Right lobe of liver (tissue), 6 donors: ENCODE data around the gene ZMPSTE24. TPM values are rescaled to one million over a fixed set of nuclear protein-coding genes. Genes with fewer than 3 reads are reported as not detected.

Experiments
- ATAC-seq, 4 donors: fragments of 200-7000 bp; cut with Tn5 transposase; one replicate each; pipeline ENCODE4 v1.9.1; 2020; ENCODE audit warnings: mild to moderate bottlenecking in 4 of 4, moderate library complexity in 4 of 4
- DNase-seq, 3 donors: peaks; one replicate each; pipeline ENCODE4 v3.0.0-alpha.2; 2020
- H3K27ac ChIP-seq, 3 donors: fragments of 200-600 bp; one replicate each; pipeline ENCODE4 v1.8.0; 2022
- H3K27me3 ChIP-seq, 2 donors: fragments of 200-600 bp; one replicate each; pipeline ENCODE4 v1.8.0; 2022
- H3K36me3 ChIP-seq, 4 donors: fragments of 200-600 bp; sonication (generic) in 1 of 4; one replicate each; pipeline versions ENCODE4 v1.5.1 to v1.8.0; 2017 to 2022; ENCODE audit warnings: control low read depth in 1 of 4
- H3K4me1 ChIP-seq, 4 donors: fragments of 200-600 bp; sonication (generic) in 1 of 4; one replicate each; pipeline versions ENCODE4 v1.5.1 to v1.8.0; 2017 to 2022; ENCODE audit warnings: control low read depth in 1 of 4
- H3K4me3 ChIP-seq, 3 donors: fragments of 200-600 bp; one replicate each; pipeline ENCODE4 v1.8.0; 2022
- H3K9me3 ChIP-seq, 4 donors: fragments of 200-600 bp; sonication (generic) in 1 of 4; one replicate each; pipeline versions ENCODE4 v1.5.1 to v1.8.0; 2017 to 2022; ENCODE audit warnings: control low read depth in 1 of 4
- CTCF ChIP-seq, 4 donors: fragments of 200-600 bp in 3 of 4; fragments of 450-650 bp in 1 of 4; IDR thresholded peaks; one replicate each; pipeline versions ENCODE4 v1.5.1 to v1.8.0; 2016 to 2022; ENCODE audit warnings: antibody characterized with exemption in 4 of 4, mild to moderate bottlenecking in 2 of 4
- POLR2A ChIP-seq: fragments of 450-650 bp; IDR thresholded peaks from one replicate; pipeline ENCODE4 v1.6.1; 2017; ENCODE audit warnings: antibody characterized with exemption, mild to moderate bottlenecking
- WGBS: methylation state at CpG from one replicate; pipeline ENCODE4 v1.1.6; 2018; ENCODE audit warnings: low coverage, low lambda C conversion rate; ENCODE audit not compliant: insufficient coverage; ENCODE audit errors: missing lambda C conversion rate; 5-methylcytosine and 5-hydroxymethylcytosine counted together
- intact Hi-C, 2 donors: fragments of 100-400 bp; cut with DNase I; formaldehyde crosslinking; loops; one replicate each; pipeline versions ENCODE4 v1.11.2 to v1.14.1; 2022
- total RNA-seq, 6 experiments: library from RNA; depleted of rRNA in 2 of 6; stranded (reverse); fragments of >200 nt in 2 of 6; fragmentation: NEBNext Ultra II Directional in 3 of 6; extraction: Animal tissue kit (Norgen Biotek cat#: 25700) in 3 of 6; gene quantifications; one replicate each; pipeline versions ENCODE4 v1.1.0 to v1.2.4, GENCODE V29; 2016 to 2023
- donor health status: DM: no; HTN: yes; CAD: no.
- donor health status: DM: no; HTN: no; CAD: no.
- donor health status: DM: no; HTN: no; CAD: no.
- donor health status: DM: no; HTN: yes; CAD: no.
- donor health status: DM: no; HTN: yes; CAD: no.

Gene ZMPSTE24
- total RNA-seq, 6 experiments from 2014 or later: 21.1 to 36.9 (median 27.5) TPM

- DNase-seq (no peak), ATAC-seq (no peak)
- Histone ChIP-seq H3K36me3 (no peaks in the 10 kb centered on the region), H3K27me3 (no peaks in the 10 kb centered on the region), H3K4me3 (no peak overlapping the region), H3K27ac (no peak overlapping the region), H3K9me3 (no peaks in the 10 kb centered on the region), H3K4me1 (peaks cover 0 to 4% (median under 1%) of the 10 kb centered on the region in 4 donors)
- no peak for TF ChIP-seq POLR2A
- no peak for TF ChIP-seq CTCF (IDR thresholded peaks at IDR 0.05)
- intact Hi-C loops: no loop called here
- 73% methylated on average over 4 of the region's 4 CpGs for WGBS
Observed at GRCh38 chr1:40251456-40251855, 6.6 kb upstream of the ZMPSTE24 start.

- no peaks in the 10 kb centered on the region for H3K9me3 ChIP-seq
- no peaks in the 10 kb centered on the region for H3K36me3 ChIP-seq
- DNase-seq (no peak), ATAC-seq (no peak)
- no peak overlapping the region for H3K4me3 ChIP-seq
- no peak for TF ChIP-seq CTCF (IDR thresholded peaks at IDR 0.05)
- no peak for TF ChIP-seq POLR2A
- intact Hi-C loops: no loop called here
- H3K4me1 ChIP-seq: peaks cover 0 to 6% (median 3%) of the 10 kb centered on the region in 4 donors
- WGBS: 100% methylated on average over 1 of the region's 2 CpGs
- H3K27me3 ChIP-seq: no peaks in the 10 kb centered on the region
- no peak overlapping the region for H3K27ac ChIP-seq
Observed at GRCh38 chr1:40252601-40253000, 5.4 kb upstream of the ZMPSTE24 start.

GRCh38 chr1:40255231-40255630 is 2.8 kb upstream of the ZMPSTE24 start:
- Histone ChIP-seq H3K27ac (no peak overlapping the region), H3K36me3 (no peaks in the 10 kb centered on the region), H3K4me3 (no peak overlapping the region), H3K9me3 (no peaks in the 10 kb centered on the region), H3K27me3 (no peaks in the 10 kb centered on the region), H3K4me1 (peaks cover 0 to 14% (median 3%) of the 10 kb centered on the region in 4 donors)
- TF ChIP-seq POLR2A (no peak), CTCF (IDR thresholded peaks at IDR 0.05) (no peak)
- DNase-seq: no peak
- no peak for ATAC-seq
- intact Hi-C loops: no loop called here

- no peaks in the 10 kb centered on the region for H3K9me3 ChIP-seq
- peaks cover 0 to 14% (median 3%) of the 10 kb centered on the region in 4 donors for H3K4me1 ChIP-seq
- no peaks in the 10 kb centered on the region for H3K27me3 ChIP-seq
- intact Hi-C loops: no loop called here
- TF ChIP-seq POLR2A: no peak
- no peak for TF ChIP-seq CTCF (IDR thresholded peaks at IDR 0.05)
- DNase-seq (no peak), ATAC-seq (no peak)
- H3K36me3 ChIP-seq: peaks cover 0 to 10% (median 4%) of the 10 kb centered on the region in 4 donors
- H3K4me3 ChIP-seq: peak overlapping the region; percentile 88 to 95 (median 90)
- 66% methylated on average over 6 of the region's 6 CpGs for WGBS
- peak overlapping the region in 1 of 3 donors; percentile 96 for H3K27ac ChIP-seq
Observed at GRCh38 chr1:40256401-40257084, 1.5 kb upstream of the ZMPSTE24 start.
